Large intestine (tissue), 3 donors: Measurements from ENCODE around the gene HERC3. TPM values are rescaled to one million over a fixed set of nuclear protein-coding genes. Genes with fewer than 3 reads are reported as not detected.
A peak's percentile ranks its signal among the peaks of the same experiment; 100 is the strongest.

Experiments
- DNase-seq, 2 donors: peaks; one replicate each; pipeline versions ENCODE4 v3.0.0 to v3.0.0-alpha.2; 2013
- H3K27ac ChIP-seq: one replicate; pipeline ENCODE4 v1.5.1; 2013; ENCODE audit warnings: low read length
- H3K27me3 ChIP-seq: 2 replicates; pipeline ENCODE4 v1.6.1; 2013; ENCODE audit warnings: low read length; ENCODE audit not compliant: control insufficient read depth, insufficient read depth
- H3K36me3 ChIP-seq: 2 replicates; pipeline ENCODE4 v1.6.1; 2013; ENCODE audit warnings: low read length; ENCODE audit not compliant: control insufficient read depth, insufficient read depth
- H3K4me1 ChIP-seq: one replicate; pipeline ENCODE4 v1.6.1; 2013; ENCODE audit warnings: low read length; ENCODE audit not compliant: control insufficient read depth, insufficient read depth
- H3K4me3 ChIP-seq: one replicate; pipeline ENCODE4 v1.5.1; 2013; ENCODE audit warnings: low read length
- H3K9me3 ChIP-seq: one replicate; pipeline ENCODE4 v1.6.1; 2013; ENCODE audit warnings: mild to moderate bottlenecking, low read depth, low read length, moderate library complexity; ENCODE audit not compliant: control insufficient read depth
- WGBS: methylation state at CpG from one replicate; pipeline ENCODE4 v1.1.5; 2013; ENCODE audit warnings: low lambda C conversion rate; ENCODE audit not compliant: insufficient coverage; 5-methylcytosine and 5-hydroxymethylcytosine counted together
- polyA plus RNA-seq: library from polyadenylated mRNA; unstranded; fragments of 120-200 nt; gene quantifications from one replicate; pipeline ENCODE4 v1.2.1, GENCODE V29; 2013

HERC3 gene
- polyA plus RNA-seq, 1 donor: 15.1 TPM

GRCh38 chr4:88728146-88728545 is 135.9 kb downstream of the HERC3 start:
- Histone ChIP-seq H3K36me3 (peaks cover 72% of the 10 kb centered on the region), H3K4me1 (no peaks in the 10 kb centered on the region), H3K9me3 (no peaks in the 10 kb centered on the region), H3K4me3 (no peak overlapping the region), H3K27me3 (no peaks in the 10 kb centered on the region), H3K27ac (no peak overlapping the region)
- no CpG with 5 or more reads among the region's 6 CpGs for WGBS
- DNase-seq: no peak

- H3K4me1 ChIP-seq: no peaks in the 10 kb centered on the region
- no peak for DNase-seq
- WGBS: no CpG with 5 or more reads among the region's 6 CpGs
- H3K27me3 ChIP-seq: no peaks in the 10 kb centered on the region
- H3K36me3 ChIP-seq: peaks cover 65% of the 10 kb centered on the region
- H3K27ac ChIP-seq: no peak overlapping the region
- no peak overlapping the region for H3K4me3 ChIP-seq
- no peaks in the 10 kb centered on the region for H3K9me3 ChIP-seq
These were observed 137.0 kb downstream of the HERC3 start for GRCh38 chr4:88729146-88729760.

GRCh38 chr4:88730811-88731210 is 138.5 kb downstream of the HERC3 start:
- no peak for DNase-seq
- H3K4me3 ChIP-seq: no peak overlapping the region
- no peaks in the 10 kb centered on the region for H3K9me3 ChIP-seq
- H3K36me3 ChIP-seq: peaks cover 68% of the 10 kb centered on the region
- no CpG with 5 or more reads among the region's 5 CpGs for WGBS
- H3K4me1 ChIP-seq: no peaks in the 10 kb centered on the region
- H3K27ac ChIP-seq: no peak overlapping the region
- H3K27me3 ChIP-seq: no peaks in the 10 kb centered on the region

GRCh38 chr4:88731381-88731780 is 139.1 kb downstream of the HERC3 start:
- H3K4me1 ChIP-seq: no peaks in the 10 kb centered on the region
- no CpG with 5 or more reads among the region's 4 CpGs for WGBS

GRCh38 chr4:88732714-88733368 is 140.6 kb downstream of the HERC3 start:
- Histone ChIP-seq H3K4me1 (peaks cover 2% of the 10 kb centered on the region), H3K27me3 (no peaks in the 10 kb centered on the region), H3K27ac (no peak overlapping the region), H3K4me3 (no peak overlapping the region), H3K9me3 (no peaks in the 10 kb centered on the region), H3K36me3 (peaks cover 58% of the 10 kb centered on the region)
- WGBS: 94% methylated on average over 4 of the region's 5 CpGs
- no peak for DNase-seq

More at GRCh38 chr4:88731381-88731780, 139.1 kb downstream of the HERC3 start:
- Histone ChIP-seq H3K4me3 (no peak overlapping the region), H3K27ac (no peak overlapping the region), H3K27me3 (no peaks in the 10 kb centered on the region), H3K36me3 (peaks cover 65% of the 10 kb centered on the region), H3K9me3 (no peaks in the 10 kb centered on the region)
- no peak for DNase-seq

- Histone ChIP-seq H3K4me3 (no peak overlapping the region), H3K36me3 (peaks cover 59% of the 10 kb centered on the region), H3K27ac (no peak overlapping the region), H3K27me3 (no peaks in the 10 kb centered on the region), H3K9me3 (no peaks in the 10 kb centered on the region), H3K4me1 (peaks cover 12% of the 10 kb centered on the region)
- no peak for DNase-seq
- WGBS: no CpG with 5 or more reads among the region's 3 CpGs
These were observed 142.2 kb downstream of the HERC3 start for GRCh38 chr4:88734403-88734949.

- DNase-seq: no peak
- Histone ChIP-seq H3K27ac (no peak overlapping the region), H3K4me3 (no peak overlapping the region), H3K9me3 (no peaks in the 10 kb centered on the region), H3K27me3 (no peaks in the 10 kb centered on the region), H3K4me1 (peaks cover 12% of the 10 kb centered on the region), H3K36me3 (peaks cover 59% of the 10 kb centered on the region)
- 100% methylated on average over 1 of the region's 1 CpG for WGBS
These were observed 143.3 kb downstream of the HERC3 start for GRCh38 chr4:88735564-88735963.

- Histone ChIP-seq H3K27me3 (no peaks in the 10 kb centered on the region), H3K4me1 (peaks cover 12% of the 10 kb centered on the region), H3K27ac (no peak overlapping the region), H3K36me3 (peaks cover 57% of the 10 kb centered on the region), H3K9me3 (no peaks in the 10 kb centered on the region), H3K4me3 (no peak overlapping the region)
- WGBS: 80% methylated on average over 1 of the region's 3 CpGs
- DNase-seq: no peak
These were observed 144.0 kb downstream of the HERC3 start for GRCh38 chr4:88736264-88736663.

GRCh38 chr4:88737307-88737941 is 145.1 kb downstream of the HERC3 start:
- peaks cover 12% of the 10 kb centered on the region for H3K4me1 ChIP-seq
- H3K9me3 ChIP-seq: no peaks in the 10 kb centered on the region
- 0% methylated on average over 2 of the region's 14 CpGs for WGBS
- peak overlapping the region; percentile 25 for H3K27ac ChIP-seq
- peaks cover 57% of the 10 kb centered on the region for H3K36me3 ChIP-seq
- H3K27me3 ChIP-seq: no peaks in the 10 kb centered on the region
- H3K4me3 ChIP-seq: no peak overlapping the region
- peak; percentile 42 to 76 for DNase-seq

- no CpG with 5 or more reads among the region's 4 CpGs for WGBS
- no peak for DNase-seq
- Histone ChIP-seq H3K4me1 (peaks cover 12% of the 10 kb centered on the region), H3K27ac (peak overlapping the region; percentile 25), H3K4me3 (no peak overlapping the region), H3K9me3 (no peaks in the 10 kb centered on the region), H3K27me3 (no peaks in the 10 kb centered on the region), H3K36me3 (peaks cover 57% of the 10 kb centered on the region)
These were observed 145.9 kb downstream of the HERC3 start for GRCh38 chr4:88738180-88738579.
